Measurements from ENCODE around the gene TLR1. TPM values are rescaled to one million over a fixed set of nuclear protein-coding genes. Genes with fewer than 3 reads are reported as not detected.

The TLR1 gene
- total RNA-seq, 1 donor from 2014 or later: 3.1 TPM

- no peak overlapping the region for H3K4me3 Mint-ChIP-seq (ENCODE audit: low read depth)
- H3K36me3 Mint-ChIP-seq (ENCODE audit: insufficient read depth): no peaks in the 10 kb centered on the region
- H3K9me3 Mint-ChIP-seq (ENCODE audit: low read depth): no peaks in the 10 kb centered on the region
- no peak for TF ChIP-seq CTCF (IDR thresholded peaks at IDR 0.05; ENCODE audit: unreplicated experiment)
- peaks cover 2% of the 10 kb centered on the region for H3K4me1 Mint-ChIP-seq (ENCODE audit: low read depth)
- DNase-seq (ENCODE audit: low spot score, unreplicated experiment): no peak
- H3K27me3 Mint-ChIP-seq: no peaks in the 10 kb centered on the region
- H3K27ac Mint-ChIP-seq: no peak overlapping the region
These were observed 39.2 kb downstream of the TLR1 start for GRCh38 chr4:38765382-38765781.

GRCh38 chr4:38764277-38764676 is 40.3 kb downstream of the TLR1 start:
- H3K36me3 Mint-ChIP-seq (ENCODE audit: insufficient read depth): no peaks in the 10 kb centered on the region
- H3K27me3 Mint-ChIP-seq: no peaks in the 10 kb centered on the region
- no peak for DNase-seq (ENCODE audit: low spot score, unreplicated experiment)
- H3K4me3 Mint-ChIP-seq (ENCODE audit: low read depth): no peak overlapping the region
- TF ChIP-seq CTCF (IDR thresholded peaks at IDR 0.05; ENCODE audit: unreplicated experiment): no peak
- H3K4me1 Mint-ChIP-seq (ENCODE audit: low read depth): peaks cover 3% of the 10 kb centered on the region
- no peak overlapping the region for H3K27ac Mint-ChIP-seq
- H3K9me3 Mint-ChIP-seq (ENCODE audit: low read depth): no peaks in the 10 kb centered on the region

GRCh38 chr4:38762560-38762959 is 42.0 kb downstream of the TLR1 start:
- no peaks in the 10 kb centered on the region for H3K36me3 Mint-ChIP-seq (ENCODE audit: insufficient read depth)
- H3K27ac Mint-ChIP-seq: no peak overlapping the region
- no peak for TF ChIP-seq CTCF (IDR thresholded peaks at IDR 0.05; ENCODE audit: unreplicated experiment)
- H3K4me1 Mint-ChIP-seq (ENCODE audit: low read depth): peaks cover 3% of the 10 kb centered on the region
- H3K9me3 Mint-ChIP-seq (ENCODE audit: low read depth): no peaks in the 10 kb centered on the region
- H3K27me3 Mint-ChIP-seq: no peaks in the 10 kb centered on the region
- H3K4me3 Mint-ChIP-seq (ENCODE audit: low read depth): no peak overlapping the region
- DNase-seq (ENCODE audit: low spot score, unreplicated experiment): no peak

GRCh38 chr4:38759790-38760122 is 44.8 kb downstream of the TLR1 start:
- DNase-seq (ENCODE audit: low spot score, unreplicated experiment): no peak
- peaks cover 3% of the 10 kb centered on the region for H3K4me1 Mint-ChIP-seq (ENCODE audit: low read depth)
- H3K4me3 Mint-ChIP-seq (ENCODE audit: low read depth): no peak overlapping the region
- no peaks in the 10 kb centered on the region for H3K36me3 Mint-ChIP-seq (ENCODE audit: insufficient read depth)
- H3K27ac Mint-ChIP-seq: no peak overlapping the region
- no peaks in the 10 kb centered on the region for H3K27me3 Mint-ChIP-seq
- no peak for TF ChIP-seq CTCF (IDR thresholded peaks at IDR 0.05; ENCODE audit: unreplicated experiment)
- H3K9me3 Mint-ChIP-seq (ENCODE audit: low read depth): no peaks in the 10 kb centered on the region

GRCh38 chr4:38759113-38759789 is 45.3 kb downstream of the TLR1 start:
- H3K4me3 Mint-ChIP-seq (ENCODE audit: low read depth): no peak overlapping the region
- no peaks in the 10 kb centered on the region for H3K27me3 Mint-ChIP-seq
- peaks cover 3% of the 10 kb centered on the region for H3K4me1 Mint-ChIP-seq (ENCODE audit: low read depth)
- H3K9me3 Mint-ChIP-seq (ENCODE audit: low read depth): no peaks in the 10 kb centered on the region
- no peak overlapping the region for H3K27ac Mint-ChIP-seq
- TF ChIP-seq CTCF (IDR thresholded peaks at IDR 0.05; ENCODE audit: unreplicated experiment): peak; percentile 86
- DNase-seq (ENCODE audit: low spot score, unreplicated experiment): peak; percentile 39
- no peaks in the 10 kb centered on the region for H3K36me3 Mint-ChIP-seq (ENCODE audit: insufficient read depth)

Measured in progenitor cell of endocrine pancreas (in vitro differentiated cells).